SJCRH30 (cell line): Measurements from ENCODE around the gene GCN1. TPM values are rescaled to one million over a fixed set of nuclear protein-coding genes. Genes with fewer than 3 reads are reported as not detected.
"Not testable (repeated sequence)": the region's sequence is repeated elsewhere in the genome, so short reads cannot be mapped to it uniquely, and the experiment has no call there.

Source experiments
- DNase-seq, 2 experiments: peaks; one replicate each; pipeline ENCODE4 v3.0.0-alpha.2; 2015 to 2020
- H3K27ac ChIP-seq: fragments of 250-450 bp; sonication (Bioruptor Pico); 2 replicates; pipeline ENCODE4 v1.5.1; 2020; ENCODE audit warnings: mild to moderate bottlenecking, moderate library complexity
- H3K27me3 ChIP-seq: fragments of 250-450 bp; sonication (Bioruptor Pico); 2 replicates; pipeline ENCODE4 v1.5.1; 2020; ENCODE audit warnings: mild to moderate bottlenecking, moderate library complexity
- H3K36me3 ChIP-seq: fragments of 250-450 bp; sonication (Bioruptor Pico); 2 replicates; pipeline ENCODE4 v1.5.1; 2020; ENCODE audit warnings: mild to moderate bottlenecking, moderate library complexity
- H3K4me1 ChIP-seq: fragments of 250-450 bp; sonication (Bioruptor Pico); 2 replicates; pipeline ENCODE4 v1.5.1; 2020; ENCODE audit warnings: mild to moderate bottlenecking, moderate library complexity
- H3K4me3 ChIP-seq: fragments of 250-450 bp; sonication (Bioruptor Pico); 2 replicates; pipeline ENCODE4 v1.5.1; 2020; ENCODE audit warnings: mild to moderate bottlenecking, moderate library complexity
- H3K9me3 ChIP-seq: fragments of 250-450 bp; sonication (Bioruptor Pico); replicated peaks from 2 replicates; pipeline ENCODE4 v1.5.1; 2020; ENCODE audit warnings: mild to moderate bottlenecking, moderate library complexity
- total RNA-seq: library from RNA; depleted of rRNA; stranded (reverse); fragments of >200 nt; shearing (Covaris generic); gene quantifications from 2 replicates; pipeline ENCODE4 v1.2.3, GENCODE V29; 2014

The GCN1 gene
- total RNA-seq, 1 experiment from 2014 or later = 61.9 TPM

DNA sequence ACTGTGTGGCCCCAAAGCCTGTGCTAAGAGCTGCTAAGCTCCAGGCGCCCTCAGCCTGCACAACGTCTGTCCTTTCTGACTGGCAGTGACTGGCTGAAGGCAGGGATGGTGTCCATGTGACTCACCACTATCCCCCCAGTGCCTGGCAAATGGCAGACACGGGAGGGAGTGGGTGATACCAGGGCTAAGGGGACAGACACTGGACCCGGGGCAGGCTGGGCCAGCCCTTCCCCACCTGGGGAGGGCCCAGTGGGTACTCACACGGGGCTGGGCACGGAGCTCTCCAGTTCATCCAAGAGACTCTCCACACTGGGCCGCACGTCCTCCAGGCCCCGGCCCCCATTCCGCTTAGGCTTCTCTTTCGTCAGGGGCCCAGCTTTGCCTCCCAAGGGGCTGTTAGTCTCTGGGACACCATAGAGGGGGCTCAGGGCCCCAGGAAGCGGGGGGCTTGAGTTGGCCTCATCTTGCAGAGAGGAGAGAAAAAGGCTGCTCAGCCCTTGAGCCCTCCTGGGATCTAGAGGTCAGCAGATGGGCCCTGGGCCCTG, 27.8 kb upstream of the GCN1 start:
- H3K27ac ChIP-seq = no peak overlapping the region
- DNase-seq = no peak
- H3K9me3 ChIP-seq = no peaks in the 10 kb centered on the region
- no peaks in the 10 kb centered on the region for H3K27me3 ChIP-seq
- peaks cover 9% of the 10 kb centered on the region for H3K36me3 ChIP-seq
- no peak overlapping the region for H3K4me3 ChIP-seq
- peaks cover 7% of the 10 kb centered on the region; the same call in 1 of the 2 replicates for H3K4me1 ChIP-seq

GRCh38 chr12:120221576-120221900, 27.0 kb upstream of the GCN1 start:
- Histone ChIP-seq H3K36me3 (peaks cover 9% of the 10 kb centered on the region), H3K27ac (no peak overlapping the region), H3K9me3 (no peaks in the 10 kb centered on the region), H3K27me3 (no peaks in the 10 kb centered on the region), H3K4me3 (no peak overlapping the region), H3K4me1 (peaks cover 7% of the 10 kb centered on the region; the same call in 1 of the 2 replicates)
- no peak for DNase-seq

DNA sequence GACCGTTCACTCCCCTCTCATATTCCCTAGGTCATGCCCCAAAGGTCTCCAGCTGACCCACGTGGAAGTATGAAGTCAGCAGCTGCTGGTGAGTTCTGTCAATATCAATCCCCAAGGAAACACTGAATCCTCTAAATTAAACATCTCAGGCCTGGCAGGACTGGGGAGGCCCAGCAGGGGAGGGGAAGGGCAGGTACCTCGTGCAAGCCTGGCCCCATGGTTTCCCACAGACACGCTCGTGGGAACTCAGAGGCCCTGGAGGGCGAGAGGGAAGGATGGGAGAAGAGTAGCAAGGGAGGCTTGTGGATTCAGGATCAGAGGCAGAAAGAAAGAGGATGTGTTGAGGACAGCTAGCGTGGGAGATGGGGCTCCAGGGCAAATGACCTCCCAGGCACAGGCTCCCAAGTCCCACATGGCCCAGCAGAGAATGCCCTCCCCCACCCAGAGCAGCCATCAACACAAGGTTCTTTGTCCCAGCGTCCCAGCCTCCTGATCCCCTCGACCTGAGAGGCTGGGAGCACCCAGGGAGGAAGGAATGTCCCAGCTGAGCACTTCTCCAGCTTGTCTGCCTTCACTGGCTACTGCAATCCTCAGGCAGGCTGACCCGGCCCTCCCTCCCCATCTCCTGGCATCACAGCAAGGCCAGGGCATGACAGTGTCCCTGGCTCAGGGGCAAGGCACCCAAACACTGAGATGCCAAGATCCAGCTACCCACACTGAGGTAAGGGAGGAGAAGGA, 26.5 kb upstream of the GCN1 start:
- no peak for DNase-seq
- Histone ChIP-seq H3K27me3 (no peaks in the 10 kb centered on the region), H3K36me3 (peaks cover 9% of the 10 kb centered on the region), H3K4me1 (peaks cover 7% of the 10 kb centered on the region; the same call in 1 of the 2 replicates), H3K4me3 (no peak overlapping the region), H3K27ac (no peak overlapping the region), H3K9me3 (no peaks in the 10 kb centered on the region)

- no peak for DNase-seq
- Histone ChIP-seq H3K4me1 (no peaks in the 10 kb centered on the region), H3K27ac (no peak overlapping the region), H3K36me3 (peaks cover 14% of the 10 kb centered on the region), H3K4me3 (no peak overlapping the region), H3K9me3 (no peaks in the 10 kb centered on the region), H3K27me3 (no peaks in the 10 kb centered on the region)
Measured at GRCh38 chr12:120218680-120219606, 24.4 kb upstream of the GCN1 start.

DNA sequence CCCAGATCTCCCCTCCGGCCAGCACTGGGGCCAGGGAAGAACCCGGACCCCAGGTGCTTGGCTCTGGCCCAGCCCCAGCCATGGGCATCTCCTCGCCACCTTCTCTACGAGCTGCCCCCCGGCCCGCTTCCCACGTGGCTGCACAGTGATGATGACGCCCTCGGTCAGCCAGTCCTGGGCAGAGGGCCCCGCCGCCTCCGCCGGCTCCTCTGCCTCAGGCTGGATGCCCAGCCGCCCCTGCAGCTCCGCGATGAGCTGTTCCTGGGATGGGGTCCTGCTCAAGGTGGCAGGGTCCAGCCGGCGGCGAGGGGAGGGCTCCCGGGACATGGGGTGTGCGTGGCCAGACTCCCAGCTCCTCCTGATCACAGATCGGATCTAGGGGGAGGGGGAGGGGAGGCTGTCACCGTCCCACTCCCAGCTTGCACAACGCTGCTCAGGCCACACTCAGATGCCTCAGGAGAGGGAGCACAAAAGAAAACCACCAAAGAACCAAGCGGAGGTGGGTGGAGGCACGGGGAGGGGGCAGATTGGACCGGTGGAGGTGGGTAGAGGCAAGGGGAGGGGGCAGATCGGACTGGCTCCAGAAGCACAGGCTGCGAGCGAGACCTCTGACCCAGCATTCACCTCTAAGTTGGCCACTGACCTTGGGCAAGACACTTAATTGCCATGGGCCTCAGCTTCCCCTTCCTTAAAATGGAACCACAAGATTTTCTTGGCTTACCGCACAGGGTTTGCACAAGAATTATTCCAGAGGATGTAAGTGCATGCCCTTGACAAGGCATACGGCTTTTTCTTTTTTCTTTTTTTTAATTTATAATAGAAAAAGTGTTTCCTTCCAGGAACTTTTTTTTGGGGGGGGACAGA, 22.5 kb upstream of the GCN1 start:
- DNase-seq = no peak
- Histone ChIP-seq H3K4me1 (no peaks in the 10 kb centered on the region), H3K4me3 (no peak overlapping the region), H3K36me3 (peaks cover 22% of the 10 kb centered on the region), H3K27ac (no peak overlapping the region), H3K9me3 (no peaks in the 10 kb centered on the region), H3K27me3 (no peaks in the 10 kb centered on the region)

- H3K9me3 ChIP-seq = no peaks in the 10 kb centered on the region
- H3K4me1 ChIP-seq = no peaks in the 10 kb centered on the region
- no peak overlapping the region for H3K4me3 ChIP-seq
- peaks cover 28% of the 10 kb centered on the region for H3K36me3 ChIP-seq
- H3K27me3 ChIP-seq = no peaks in the 10 kb centered on the region
- H3K27ac ChIP-seq = no peak overlapping the region
- no peak for DNase-seq
Measured at GRCh38 chr12:120215766-120216735, 21.5 kb upstream of the GCN1 start.

GRCh38 chr12:120215357-120215735, 20.8 kb upstream of the GCN1 start:
- no peaks in the 10 kb centered on the region for H3K4me1 ChIP-seq
- DNase-seq = no peak
- H3K27ac ChIP-seq = no peak overlapping the region
- no peak overlapping the region for H3K4me3 ChIP-seq
- H3K27me3 ChIP-seq = no peaks in the 10 kb centered on the region
- H3K9me3 ChIP-seq = no peaks in the 10 kb centered on the region
- H3K36me3 ChIP-seq = peaks cover 31% of the 10 kb centered on the region

- no peak for DNase-seq
- Histone ChIP-seq H3K36me3 (peaks cover 31% of the 10 kb centered on the region), H3K27me3 (no peaks in the 10 kb centered on the region), H3K4me3 (no peak overlapping the region), H3K9me3 (no peaks in the 10 kb centered on the region), H3K4me1 (no peaks in the 10 kb centered on the region), H3K27ac (no peak overlapping the region)
Measured at GRCh38 chr12:120214626-120215356, 20.3 kb upstream of the GCN1 start.

- H3K27me3 ChIP-seq = no peaks in the 10 kb centered on the region
- no peak overlapping the region for H3K27ac ChIP-seq
- no peak for DNase-seq
- no peaks in the 10 kb centered on the region for H3K4me1 ChIP-seq
- no peaks in the 10 kb centered on the region for H3K9me3 ChIP-seq
- H3K4me3 ChIP-seq = no peak overlapping the region
- H3K36me3 ChIP-seq = peaks cover 27% of the 10 kb centered on the region
Measured at GRCh38 chr12:120213758-120214157, 19.2 kb upstream of the GCN1 start.

DNA sequence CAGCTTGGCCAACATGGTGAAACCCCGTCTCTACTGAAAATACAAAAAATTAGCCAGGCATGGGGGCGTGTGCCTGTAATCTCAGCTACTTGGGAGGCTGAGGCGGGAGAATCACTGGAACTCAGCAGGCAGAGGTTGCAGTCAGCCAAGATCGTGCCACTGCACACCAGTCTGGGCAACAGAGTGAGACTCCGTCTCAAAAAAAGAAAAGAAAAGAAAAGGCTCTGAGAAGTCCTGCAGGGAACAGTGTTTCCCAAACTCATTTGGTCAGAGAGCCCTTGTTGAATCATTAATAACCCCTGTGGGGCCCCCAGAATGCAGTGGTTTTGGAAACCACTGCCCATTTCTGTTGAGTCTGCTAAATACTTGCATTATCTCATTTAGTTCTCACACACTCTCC, 18.7 kb upstream of the GCN1 start:
- H3K27me3 ChIP-seq, H3K4me1 ChIP-seq, DNase-seq, H3K4me3 ChIP-seq, H3K9me3 ChIP-seq, H3K27ac ChIP-seq: not testable (repeated sequence)
- peaks cover 23% of the 10 kb centered on the region for H3K36me3 ChIP-seq

- Histone ChIP-seq H3K4me3 (no peak overlapping the region), H3K27me3 (no peaks in the 10 kb centered on the region), H3K4me1 (no peaks in the 10 kb centered on the region), H3K9me3 (no peaks in the 10 kb centered on the region), H3K36me3 (peaks cover 27% of the 10 kb centered on the region), H3K27ac (no peak overlapping the region)
- no peak for DNase-seq
Measured at GRCh38 chr12:120212301-120212700, 17.8 kb upstream of the GCN1 start.

DNA sequence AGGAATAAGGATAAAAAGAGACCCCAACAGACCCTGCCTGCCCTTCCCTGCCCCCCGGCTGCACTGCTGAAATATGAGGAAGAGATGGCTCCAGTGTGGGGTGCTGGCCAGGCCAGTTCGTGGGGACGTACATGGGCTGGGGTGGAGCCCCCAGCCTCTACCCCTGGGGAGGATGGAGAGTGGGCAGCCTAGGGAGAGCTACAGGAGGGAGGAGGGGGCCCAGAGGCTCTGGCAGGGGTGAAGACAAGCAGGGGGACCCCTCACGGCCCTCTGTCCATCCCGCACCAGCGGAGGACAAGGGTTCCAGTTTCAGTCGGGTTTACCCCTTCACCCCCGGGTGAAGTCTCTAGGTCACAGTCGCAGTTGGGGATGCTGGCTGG, 17.4 kb upstream of the GCN1 start:
- no peaks in the 10 kb centered on the region for H3K27me3 ChIP-seq
- H3K4me1 ChIP-seq = no peaks in the 10 kb centered on the region
- DNase-seq = no peak
- no peak overlapping the region for H3K4me3 ChIP-seq
- no peak overlapping the region for H3K27ac ChIP-seq
- H3K36me3 ChIP-seq = peaks cover 27% of the 10 kb centered on the region
- no peaks in the 10 kb centered on the region for H3K9me3 ChIP-seq

GRCh38 chr12:120211243-120211903, 16.9 kb upstream of the GCN1 start:
- no peak overlapping the region for H3K27ac ChIP-seq
- no peaks in the 10 kb centered on the region for H3K4me1 ChIP-seq
- DNase-seq = no peak
- no peaks in the 10 kb centered on the region for H3K27me3 ChIP-seq
- H3K4me3 ChIP-seq = no peak overlapping the region
- H3K9me3 ChIP-seq = no peaks in the 10 kb centered on the region
- peaks cover 27% of the 10 kb centered on the region for H3K36me3 ChIP-seq
